Mesendoderm (in vitro differentiated cells): ENCODE data around the gene LAP3.
A peak's percentile ranks its signal among the peaks of the same experiment; 100 is the strongest.
"Not testable (repeated sequence)": the region's sequence is repeated elsewhere in the genome, so short reads cannot be mapped to it uniquely, and the experiment has no call there.

ENCODE experiments used
- DNase-seq: peaks from one replicate; pipeline ENCODE4 v3.0.0; 2013
- H2AK5ac ChIP-seq: 2 replicates; pipeline ENCODE4 v1.6.1; 2013; ENCODE audit warnings: low read length, inconsistent platforms
- H2BK120ac ChIP-seq: 2 replicates; pipeline ENCODE4 v1.6.1; 2013; ENCODE audit warnings: low read depth, mild to moderate bottlenecking, low read length, moderate library complexity, mixed read lengths
- H2BK15ac ChIP-seq: replicated peaks from 2 replicates; pipeline ENCODE4 v1.6.1; 2013; ENCODE audit warnings: low read depth, mild to moderate bottlenecking, moderate library complexity
- H2BK5ac ChIP-seq: 2 replicates; pipeline ENCODE4 v1.6.1; 2013; ENCODE audit warnings: low read length, inconsistent platforms
- H3K18ac ChIP-seq: 2 replicates; pipeline ENCODE4 v1.6.1; 2013; ENCODE audit warnings: mild to moderate bottlenecking, low read length, mixed read lengths
- H3K23ac ChIP-seq: one replicate; pipeline ENCODE4 v1.6.1; 2013; ENCODE audit warnings: low read length
- H3K27ac ChIP-seq: 2 replicates; pipeline ENCODE4 v1.5.1; 2013; ENCODE audit warnings: low read depth, mild to moderate bottlenecking, inconsistent platforms, low read length, moderate library complexity
- H3K27me3 ChIP-seq: 2 replicates; pipeline ENCODE4 v1.6.1; 2013; ENCODE audit warnings: low read length, control low read depth, mild to moderate bottlenecking, inconsistent platforms; ENCODE audit not compliant: insufficient read depth, poor library complexity
- H3K36me3 ChIP-seq: 2 replicates; pipeline ENCODE4 v1.6.1; 2013; ENCODE audit warnings: low read length, inconsistent platforms; ENCODE audit not compliant: control insufficient read depth, insufficient read depth
- H3K4ac ChIP-seq: one replicate; pipeline ENCODE4 v1.6.1; 2013; ENCODE audit warnings: low read depth, mild to moderate bottlenecking, low read length, moderate library complexity
- H3K4me1 ChIP-seq: 2 replicates; pipeline ENCODE4 v1.6.1; 2013; ENCODE audit warnings: low read depth, low read length, inconsistent platforms; ENCODE audit not compliant: control insufficient read depth
- H3K4me2 ChIP-seq: 2 replicates; pipeline ENCODE4 v1.6.1; 2013; ENCODE audit warnings: low read length
- H3K4me3 ChIP-seq: 2 replicates; pipeline ENCODE4 v1.5.1; 2013; ENCODE audit warnings: mild to moderate bottlenecking, low read length
- H3K56ac ChIP-seq: one replicate; pipeline ENCODE4 v1.6.1; 2013; ENCODE audit warnings: low read length
- H3K79me1 ChIP-seq: 2 replicates; pipeline ENCODE4 v1.6.1; 2013; ENCODE audit warnings: low read length, inconsistent platforms
- H3K79me2 ChIP-seq: 2 replicates; pipeline ENCODE4 v1.6.1; 2013; ENCODE audit warnings: mild to moderate bottlenecking, low read length; ENCODE audit not compliant: control insufficient read depth, insufficient read depth
- H3K9ac ChIP-seq: 2 replicates; pipeline ENCODE4 v1.6.1; 2013; ENCODE audit warnings: low read length, inconsistent platforms
- H4K5ac ChIP-seq: one replicate; pipeline ENCODE4 v1.6.1; 2013; ENCODE audit warnings: low read length
- H4K8ac ChIP-seq: one replicate; pipeline ENCODE4 v1.6.1; 2013; ENCODE audit warnings: low read depth, mild to moderate bottlenecking, control low read depth, low read length, moderate library complexity
- WGBS: extraction: QIAGEN DNeasy Blood & Tissue Kit; methylation state at CpG from one replicate; pipeline ENCODE4 v1.1.7; 2013; ENCODE audit warnings: low lambda C conversion rate, missing lambda C conversion rate; ENCODE audit not compliant: insufficient coverage; ENCODE audit errors: extremely low coverage; 5-methylcytosine and 5-hydroxymethylcytosine counted together

Gene LAP3

GRCh38 chr4:17535906-17536305 is 41.1 kb upstream of the LAP3 start:
- H2BK15ac ChIP-seq, result no peak overlapping the region
- H3K27me3 ChIP-seq, result no peaks in the 10 kb centered on the region
- no CpG with 5 or more reads among the region's 3 CpGs for WGBS
- no peak overlapping the region for H3K4me2 ChIP-seq
- no peak overlapping the region for H3K18ac ChIP-seq
- H3K4me3 ChIP-seq, result no peak overlapping the region
- no peaks in the 10 kb centered on the region for H3K4me1 ChIP-seq
- no peaks in the 10 kb centered on the region for H3K79me1 ChIP-seq
- no peak overlapping the region for H2AK5ac ChIP-seq
- no peak overlapping the region for H2BK120ac ChIP-seq
- H3K9ac ChIP-seq, result no peak overlapping the region
- H4K8ac ChIP-seq, result no peak overlapping the region
- H3K27ac ChIP-seq, result no peak overlapping the region
- H2BK5ac ChIP-seq, result no peak overlapping the region
- DNase-seq, result peak; percentile 23
- H3K56ac ChIP-seq, result no peak overlapping the region
- no peak overlapping the region for H4K5ac ChIP-seq
- no peaks in the 10 kb centered on the region for H3K79me2 ChIP-seq
- no peak overlapping the region for H3K4ac ChIP-seq
- H3K23ac ChIP-seq, result no peak overlapping the region
- no peaks in the 10 kb centered on the region for H3K36me3 ChIP-seq

- H3K79me2 ChIP-seq, H2BK120ac ChIP-seq, H2AK5ac ChIP-seq, H4K5ac ChIP-seq, H3K4me3 ChIP-seq, H3K27ac ChIP-seq, H3K23ac ChIP-seq, H3K4ac ChIP-seq, H3K79me1 ChIP-seq, H2BK15ac ChIP-seq, H3K4me1 ChIP-seq, H4K8ac ChIP-seq, H3K9ac ChIP-seq, H3K18ac ChIP-seq, H3K56ac ChIP-seq, H2BK5ac ChIP-seq, H3K27me3 ChIP-seq, H3K4me2 ChIP-seq, H3K36me3 ChIP-seq, DNase-seq: not testable (repeated sequence)
- no CpG with 5 or more reads among the region's 6 CpGs for WGBS
These were observed 39.9 kb upstream of the LAP3 start for GRCh38 chr4:17537060-17537459.

- no CpG with 5 or more reads among the region's 6 CpGs for WGBS
- H3K27me3 ChIP-seq, result no peaks in the 10 kb centered on the region
- no peak overlapping the region for H3K4me3 ChIP-seq
- H3K23ac ChIP-seq, result no peak overlapping the region
- no peak overlapping the region for H2AK5ac ChIP-seq
- H4K8ac ChIP-seq, result no peak overlapping the region
- no peak overlapping the region for H3K9ac ChIP-seq
- no peaks in the 10 kb centered on the region for H3K36me3 ChIP-seq
- DNase-seq, result peak; percentile 89
- H2BK15ac ChIP-seq, result no peak overlapping the region
- H3K4me2 ChIP-seq, result no peak overlapping the region
- H3K27ac ChIP-seq, result no peak overlapping the region
- no peak overlapping the region for H2BK5ac ChIP-seq
- no peaks in the 10 kb centered on the region for H3K79me1 ChIP-seq
- no peaks in the 10 kb centered on the region for H3K79me2 ChIP-seq
- no peak overlapping the region for H3K4ac ChIP-seq
- H4K5ac ChIP-seq, result no peak overlapping the region
- H3K18ac ChIP-seq, result no peak overlapping the region
- H3K56ac ChIP-seq, result no peak overlapping the region
- H2BK120ac ChIP-seq, result no peak overlapping the region
- no peaks in the 10 kb centered on the region for H3K4me1 ChIP-seq
These were observed 32.8 kb upstream of the LAP3 start for GRCh38 chr4:17544205-17544604.

GRCh38 chr4:17544831-17545234 is 32.2 kb upstream of the LAP3 start:
- H3K4me3 ChIP-seq, result no peak overlapping the region
- no peaks in the 10 kb centered on the region for H3K27me3 ChIP-seq
- no peaks in the 10 kb centered on the region for H3K4me1 ChIP-seq
- H3K36me3 ChIP-seq, result no peaks in the 10 kb centered on the region
- H3K18ac ChIP-seq, result no peak overlapping the region
- H2BK5ac ChIP-seq, result no peak overlapping the region
- H3K23ac ChIP-seq, result no peak overlapping the region
- no peak overlapping the region for H4K8ac ChIP-seq
- H3K79me1 ChIP-seq, result no peaks in the 10 kb centered on the region
- no peaks in the 10 kb centered on the region for H3K79me2 ChIP-seq
- H4K5ac ChIP-seq, result no peak overlapping the region
- no peak overlapping the region for H3K56ac ChIP-seq
- H2BK15ac ChIP-seq, result no peak overlapping the region
- H2AK5ac ChIP-seq, result no peak overlapping the region
- no peak overlapping the region for H3K27ac ChIP-seq
- DNase-seq, result no peak
- WGBS, result no CpG with 5 or more reads among the region's 3 CpGs
- H3K4ac ChIP-seq, result no peak overlapping the region
- no peak overlapping the region for H2BK120ac ChIP-seq
- H3K4me2 ChIP-seq, result no peak overlapping the region
- no peak overlapping the region for H3K9ac ChIP-seq

- Histone ChIP-seq H3K27ac (no peak overlapping the region), H2BK5ac (no peak overlapping the region), H3K4me2 (no peak overlapping the region), H3K18ac (no peak overlapping the region), H3K4me1 (no peaks in the 10 kb centered on the region), H3K4ac (no peak overlapping the region), H3K36me3 (no peaks in the 10 kb centered on the region), H2BK120ac (no peak overlapping the region), H3K79me1 (no peaks in the 10 kb centered on the region), H4K8ac (no peak overlapping the region), H3K9ac (no peak overlapping the region), H2AK5ac (no peak overlapping the region), H3K56ac (no peak overlapping the region), H3K27me3 (no peaks in the 10 kb centered on the region), H3K79me2 (no peaks in the 10 kb centered on the region), H4K5ac (no peak overlapping the region), H3K4me3 (no peak overlapping the region), H2BK15ac (no peak overlapping the region), H3K23ac (no peak overlapping the region)
- no CpG with 5 or more reads among the region's 11 CpGs for WGBS
- no peak for DNase-seq
These were observed 31.4 kb upstream of the LAP3 start for GRCh38 chr4:17545374-17546140.

GRCh38 chr4:17546222-17546621 is 30.8 kb upstream of the LAP3 start:
- Histone ChIP-seq H4K5ac (no peak overlapping the region), H3K79me1 (no peaks in the 10 kb centered on the region), H3K23ac (peak overlapping the region; percentile 74), H3K27ac (no peak overlapping the region), H3K4me2 (no peak overlapping the region), H3K4ac (no peak overlapping the region), H3K36me3 (no peaks in the 10 kb centered on the region), H3K27me3 (no peaks in the 10 kb centered on the region), H2BK120ac (no peak overlapping the region), H3K4me3 (no peak overlapping the region), H3K18ac (no peak overlapping the region), H3K9ac (no peak overlapping the region), H2BK15ac (no peak overlapping the region), H3K4me1 (no peaks in the 10 kb centered on the region), H2AK5ac (no peak overlapping the region), H3K56ac (no peak overlapping the region), H2BK5ac (no peak overlapping the region), H3K79me2 (no peaks in the 10 kb centered on the region), H4K8ac (no peak overlapping the region)
- WGBS, result no CpG with 5 or more reads among the region's 10 CpGs
- no peak for DNase-seq
